Measurements from ENCODE around the gene SNRPF.

SNRPF gene

GRCh38 chr12:95870897-95871296 lies 12.1 kb downstream of the SNRPF start:
- H3K9ac ChIP-seq (ENCODE audit: low read length), result no peak overlapping the region
- no peak overlapping the region for H3K27ac ChIP-seq (ENCODE audit: low read depth, low read length)
- no peaks in the 10 kb centered on the region for H3K79me2 ChIP-seq (ENCODE audit: insufficient read depth, low read length)
- H3K4me2 ChIP-seq (ENCODE audit: low read depth, low read length, poor library complexity, severe bottlenecking), result no peak overlapping the region
- no peak overlapping the region for H3K4me3 ChIP-seq (ENCODE audit: insufficient read depth, low read length, poor library complexity, severe bottlenecking)
- no peaks in the 10 kb centered on the region for H3K9me3 ChIP-seq (ENCODE audit: insufficient read depth, low read length)
- no peak for TF ChIP-seq CTCF (IDR thresholded peaks at IDR 0.05; ENCODE audit: insufficient read depth, low read length, poor library complexity, severe bottlenecking)
- no peak for TF ChIP-seq EZH2phosphoT487 (conservative IDR thresholded peaks at IDR 0.05; ENCODE audit: low read length)
- H2AFZ ChIP-seq (ENCODE audit: low read depth, low read length, severe bottlenecking), result no peak overlapping the region
- H3K36me3 ChIP-seq (ENCODE audit: low read length), result peaks cover 18% of the 10 kb centered on the region
- H3K27me3 ChIP-seq (ENCODE audit: low read length), result no peaks in the 10 kb centered on the region
- no peaks in the 10 kb centered on the region for H4K20me1 ChIP-seq (ENCODE audit: low read depth, low read length)
- no peaks in the 10 kb centered on the region for H3K9me2 ChIP-seq (replicated peaks; ENCODE audit: insufficient read depth, low read length)
- H3F3A ChIP-seq (ENCODE audit: insufficient read depth), result peaks cover 6% of the 10 kb centered on the region; the same call in 1 of the 2 replicates

GRCh38 chr12:95874452-95874851 lies 15.7 kb downstream of the SNRPF start:
- H3K9me3 ChIP-seq (ENCODE audit: insufficient read depth, low read length), result no peaks in the 10 kb centered on the region
- no peak overlapping the region for H3K27ac ChIP-seq (ENCODE audit: low read depth, low read length)
- no peaks in the 10 kb centered on the region for H3K36me3 ChIP-seq (ENCODE audit: low read length)
- TF ChIP-seq CTCF (IDR thresholded peaks at IDR 0.05; ENCODE audit: insufficient read depth, low read length, poor library complexity, severe bottlenecking), result no peak
- no peak for TF ChIP-seq EZH2phosphoT487 (conservative IDR thresholded peaks at IDR 0.05; ENCODE audit: low read length)
- H3K79me2 ChIP-seq (ENCODE audit: insufficient read depth, low read length), result no peaks in the 10 kb centered on the region
- peaks cover under 1% of the 10 kb centered on the region; the same call in 1 of the 2 replicates for H3F3A ChIP-seq (ENCODE audit: insufficient read depth)
- no peaks in the 10 kb centered on the region for H4K20me1 ChIP-seq (ENCODE audit: low read depth, low read length)
- H3K4me2 ChIP-seq (ENCODE audit: low read depth, low read length, poor library complexity, severe bottlenecking), result no peak overlapping the region
- no peak overlapping the region for H3K9ac ChIP-seq (ENCODE audit: low read length)
- no peaks in the 10 kb centered on the region for H3K27me3 ChIP-seq (ENCODE audit: low read length)
- no peaks in the 10 kb centered on the region for H3K9me2 ChIP-seq (replicated peaks; ENCODE audit: insufficient read depth, low read length)
- no peak overlapping the region for H3K4me3 ChIP-seq (ENCODE audit: insufficient read depth, low read length, poor library complexity, severe bottlenecking)
- no peak overlapping the region for H2AFZ ChIP-seq (ENCODE audit: low read depth, low read length, severe bottlenecking)

- TF ChIP-seq EZH2phosphoT487 (conservative IDR thresholded peaks at IDR 0.05; ENCODE audit: low read length) (no peak), CTCF (IDR thresholded peaks at IDR 0.05; ENCODE audit: insufficient read depth, low read length, poor library complexity, severe bottlenecking) (no peak)
- no peak overlapping the region for H3K9ac ChIP-seq (ENCODE audit: low read length)
- H3K27ac ChIP-seq (ENCODE audit: low read depth, low read length), result no peak overlapping the region
- no peak overlapping the region for H3K4me2 ChIP-seq (ENCODE audit: low read depth, low read length, poor library complexity, severe bottlenecking)
- no peak overlapping the region for H3K4me3 ChIP-seq (ENCODE audit: insufficient read depth, low read length, poor library complexity, severe bottlenecking)
- H4K20me1 ChIP-seq (ENCODE audit: low read depth, low read length), result no peaks in the 10 kb centered on the region
- H3K79me2 ChIP-seq (ENCODE audit: insufficient read depth, low read length), result no peaks in the 10 kb centered on the region
- no peaks in the 10 kb centered on the region for H3K36me3 ChIP-seq (ENCODE audit: low read length)
- H3K9me2 ChIP-seq (replicated peaks; ENCODE audit: insufficient read depth, low read length), result no peaks in the 10 kb centered on the region
- H3K9me3 ChIP-seq (ENCODE audit: insufficient read depth, low read length), result no peaks in the 10 kb centered on the region
- no peaks in the 10 kb centered on the region for H3K27me3 ChIP-seq (ENCODE audit: low read length)
- no peaks in the 10 kb centered on the region for H3F3A ChIP-seq (ENCODE audit: insufficient read depth)
- no peak overlapping the region for H2AFZ ChIP-seq (ENCODE audit: low read depth, low read length, severe bottlenecking)
These were observed 18.9 kb downstream of the SNRPF start for GRCh38 chr12:95877622-95878021.
